CD4-positive, alpha-beta memory T cell (primary cell): ENCODE data around the gene TTYH3. TPM values are rescaled to one million over a fixed set of nuclear protein-coding genes. Genes with fewer than 3 reads are reported as not detected.

Experiments used
- CTCF ChIA-PET: fragments of 350-600 bp; sonication (Branson Sonifier 250); formaldehyde crosslinking; loops from one replicate; lab custom pipeline; 2021; ENCODE audit warnings: inconsistent platforms; ENCODE audit not compliant: partially characterized antibody; lab: Charles Lee
- POLR2A ChIA-PET: fragments of 350-600 bp; sonication (Branson Sonifier 250); formaldehyde crosslinking; loops from one replicate; lab custom pipeline; 2021; ENCODE audit not compliant: partially characterized antibody; lab: Charles Lee
- DNase-seq, 5 donors: peaks; one replicate each; pipeline versions ENCODE4 v3.0.0 to v3.0.0-alpha.2; 2020 to 2022; ENCODE audit warnings: mixed read lengths in 1 of 5
- H3K27ac ChIP-seq: one replicate; pipeline ENCODE4 v1.7.0; 2013; ENCODE audit warnings: low read depth, low read length
- H3K27me3 ChIP-seq: 2 replicates; pipeline ENCODE4 v1.7.0; 2013; ENCODE audit warnings: mild to moderate bottlenecking, low read length, moderate library complexity; ENCODE audit not compliant: insufficient read depth
- H3K36me3 ChIP-seq: 2 replicates; pipeline ENCODE4 v1.7.0; 2013; ENCODE audit warnings: mild to moderate bottlenecking, low read length, moderate library complexity; ENCODE audit not compliant: insufficient read depth
- H3K4me1 ChIP-seq: 2 replicates; pipeline ENCODE4 v1.7.0; 2013; ENCODE audit warnings: mild to moderate bottlenecking, low read length, moderate library complexity; ENCODE audit not compliant: insufficient read depth
- H3K4me3 ChIP-seq, 2 donors: one replicate each; pipeline ENCODE4 v1.7.0; 2013; ENCODE audit warnings: low read length in 2 of 2, mild to moderate bottlenecking in 1 of 2
- H3K9me3 ChIP-seq, 2 donors: one replicate each; pipeline ENCODE4 v1.7.0; 2013; ENCODE audit warnings: low read length in 2 of 2, control low read depth in 1 of 2; ENCODE audit not compliant: control insufficient read depth in 1 of 2
- H3K27ac Mint-ChIP-seq, 7 donors: one replicate each; pipeline ENCODE4 v1.8.0; 2020 to 2021; ENCODE audit warnings: mixed read lengths in 7 of 7, mild to moderate bottlenecking in 6 of 7, inconsistent platforms in 3 of 7, moderate library complexity in 3 of 7
- H3K27me3 Mint-ChIP-seq, 2 donors: one replicate each; pipeline ENCODE4 v1.8.0; 2020 to 2021; ENCODE audit warnings: mixed read lengths in 2 of 2
- H3K36me3 Mint-ChIP-seq, 2 donors: one replicate each; pipeline ENCODE4 v1.8.0; 2020 to 2021; ENCODE audit warnings: mixed read lengths in 2 of 2, inconsistent platforms in 1 of 2, mild to moderate bottlenecking in 1 of 2
- H3K4me1 Mint-ChIP-seq, 4 donors: one replicate each; pipeline ENCODE4 v1.8.0; 2020 to 2021; ENCODE audit warnings: mixed read lengths in 4 of 4, mild to moderate bottlenecking in 1 of 4
- H3K4me3 Mint-ChIP-seq, 8 donors: one replicate each; pipeline ENCODE4 v1.8.0; 2020 to 2021; ENCODE audit warnings: mixed read lengths in 8 of 8, mild to moderate bottlenecking in 7 of 8, moderate library complexity in 6 of 8, inconsistent platforms in 3 of 8
- H3K9me3 Mint-ChIP-seq, 8 donors: one replicate each; pipeline ENCODE4 v1.8.0; 2020 to 2021; ENCODE audit warnings: mixed read lengths in 8 of 8, mild to moderate bottlenecking in 5 of 8, inconsistent platforms in 3 of 8, moderate library complexity in 1 of 8
- intact Hi-C: fragments of 100-400 bp; cut with micrococcal nuclease; formaldehyde crosslinking; loops from one replicate; pipeline ENCODE4 v1.15.1; 2023
- polyA plus RNA-seq, 2 donors: library from polyadenylated mRNA; unstranded; fragments of 300-500 nt; fragmentation: Illumina TruSeq; gene quantifications; one replicate each; pipeline ENCODE4 v1.2.3, GENCODE V29; 2021
- total RNA-seq, 2 experiments: library from RNA; stranded (reverse); gene quantifications; one replicate each; pipeline ENCODE4 v1.2.3, GENCODE V29; 2021

TTYH3 gene
- total and polyA plus RNA-seq, 4 experiments from 2014 or later = 0.14 to 12.0 (median 5.8) TPM

DNA sequence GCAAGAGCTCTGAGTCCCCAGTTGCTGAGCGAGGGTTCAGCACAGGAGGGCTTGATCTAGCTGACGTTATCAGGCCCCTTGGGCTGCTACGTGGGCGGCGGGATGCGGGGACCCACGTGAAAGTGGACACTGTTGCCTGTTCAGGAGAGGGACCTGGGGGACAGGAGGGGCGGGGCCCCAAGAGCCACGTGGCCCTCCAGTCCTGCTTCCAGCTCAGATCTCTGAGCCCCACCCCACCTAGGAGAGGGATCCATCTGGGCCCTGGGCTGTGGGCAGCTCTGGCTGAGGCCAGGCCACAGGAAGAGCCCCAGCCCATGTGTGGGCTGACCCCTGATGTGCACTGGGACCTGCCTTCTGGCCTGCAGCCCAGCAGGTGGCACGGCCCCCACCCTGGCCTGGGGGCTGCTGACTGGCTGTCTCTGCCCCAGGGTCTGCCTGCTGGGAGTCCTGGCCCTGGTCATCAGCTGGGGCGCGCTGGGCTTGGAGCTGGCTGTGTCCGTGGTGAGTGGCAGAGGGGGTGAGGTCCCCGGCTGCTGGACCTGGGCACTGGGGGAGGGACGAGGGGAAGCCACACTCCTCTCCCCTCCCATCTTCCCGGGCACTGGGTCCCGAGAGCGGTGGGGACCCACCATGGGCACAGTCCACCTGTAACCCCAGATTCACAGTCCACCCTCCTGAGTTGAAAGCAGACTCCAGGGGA lies 17.5 kb downstream of the TTYH3 start:
- no peak overlapping the region for H3K27ac Mint-ChIP-seq
- Histone ChIP-seq H3K9me3 (no peaks in the 10 kb centered on the region), H3K4me3 (no peak overlapping the region), H3K27me3 (no peaks in the 10 kb centered on the region), H3K36me3 (no peaks in the 10 kb centered on the region), H3K27ac (no peak overlapping the region), H3K4me1 (peaks cover 14% of the 10 kb centered on the region)
- H3K4me1 Mint-ChIP-seq = peaks cover 8 to 14% (median 10%) of the 10 kb centered on the region in 4 donors
- peaks cover 0 to 2% of the 10 kb centered on the region in 2 donors for H3K36me3 Mint-ChIP-seq
- no peaks in the 10 kb centered on the region for H3K27me3 Mint-ChIP-seq
- no peak for DNase-seq
- ChIA-PET CTCF (interaction anchor here (1.0 to 1.5 kb wide), 2 partner anchors 21 to 37 kb away, joined by 3 read pairs; no protein-coding TSS in a partner anchor), POLR2A (no interaction called here)
- no peaks in the 10 kb centered on the region for H3K9me3 Mint-ChIP-seq
- intact Hi-C loops = no loop called here
- no peak overlapping the region for H3K4me3 Mint-ChIP-seq

- Histone ChIP-seq H3K4me1 (peaks cover 8% of the 10 kb centered on the region), H3K27ac (no peak overlapping the region), H3K36me3 (no peaks in the 10 kb centered on the region), H3K9me3 (no peaks in the 10 kb centered on the region), H3K4me3 (no peak overlapping the region), H3K27me3 (no peaks in the 10 kb centered on the region)
- DNase-seq = no peak
- intact Hi-C loops = no loop called here
- POLR2A ChIA-PET = no interaction called here
- no peaks in the 10 kb centered on the region for H3K27me3 Mint-ChIP-seq
- CTCF ChIA-PET = no interaction called here
- no peak overlapping the region for H3K4me3 Mint-ChIP-seq
- peaks cover 0 to under 1% of the 10 kb centered on the region in 2 donors for H3K36me3 Mint-ChIP-seq
- H3K27ac Mint-ChIP-seq = no peak overlapping the region
- H3K9me3 Mint-ChIP-seq = no peaks in the 10 kb centered on the region
- peaks cover 6 to 8% (median 7%) of the 10 kb centered on the region in 4 donors for H3K4me1 Mint-ChIP-seq
Measured at GRCh38 chr7:2649991-2650390, 18.2 kb downstream of the TTYH3 start.

DNA sequence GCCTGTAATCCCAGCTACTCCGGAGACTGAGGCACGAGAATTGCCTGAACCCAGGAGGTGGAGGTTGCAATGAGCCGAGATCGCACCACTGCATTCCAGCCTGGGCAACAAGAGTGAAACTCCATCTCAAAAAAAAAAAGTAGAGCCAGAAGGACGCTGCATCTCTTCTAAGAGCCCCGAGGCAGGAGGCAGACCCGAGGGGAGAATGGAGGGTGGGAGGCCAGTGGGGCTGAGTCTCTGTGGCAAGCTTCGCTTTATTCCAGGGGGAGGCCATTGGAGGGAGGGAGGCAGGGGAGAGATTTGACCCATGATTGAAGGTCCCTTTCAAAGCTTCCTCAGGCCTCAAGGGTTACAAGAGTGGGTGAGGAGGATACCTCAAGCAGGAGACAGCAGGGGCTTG lies 18.7 kb downstream of the TTYH3 start:
- H3K27ac Mint-ChIP-seq = no peak overlapping the region
- H3K4me1 Mint-ChIP-seq = peaks cover 2 to 3% (median 3%) of the 10 kb centered on the region in 4 donors
- Histone ChIP-seq H3K27ac (no peak overlapping the region), H3K4me1 (peaks cover 4% of the 10 kb centered on the region), H3K27me3 (no peaks in the 10 kb centered on the region), H3K36me3 (no peaks in the 10 kb centered on the region), H3K9me3 (no peaks in the 10 kb centered on the region), H3K4me3 (no peak overlapping the region)
- no peak for DNase-seq
- intact Hi-C loops = no loop called here
- no peak overlapping the region for H3K4me3 Mint-ChIP-seq
- no peaks in the 10 kb centered on the region for H3K36me3 Mint-ChIP-seq
- no peaks in the 10 kb centered on the region for H3K27me3 Mint-ChIP-seq
- H3K9me3 Mint-ChIP-seq = no peaks in the 10 kb centered on the region
- ChIA-PET POLR2A (no interaction called here), CTCF (no interaction called here)

GRCh38 chr7:2651336-2651735 lies 19.6 kb downstream of the TTYH3 start:
- Mint-ChIP-seq H3K9me3 (no peaks in the 10 kb centered on the region), H3K4me1 (no peaks in the 10 kb centered on the region), H3K27ac (no peak overlapping the region), H3K27me3 (no peaks in the 10 kb centered on the region), H3K36me3 (no peaks in the 10 kb centered on the region), H3K4me3 (no peak overlapping the region)
- POLR2A ChIA-PET = no interaction called here
- no peak for DNase-seq
- Histone ChIP-seq H3K36me3 (no peaks in the 10 kb centered on the region), H3K9me3 (no peaks in the 10 kb centered on the region), H3K4me3 (no peak overlapping the region), H3K27me3 (no peaks in the 10 kb centered on the region), H3K27ac (no peak overlapping the region), H3K4me1 (no peaks in the 10 kb centered on the region)
- intact Hi-C loops = no loop called here
- CTCF ChIA-PET = no interaction called here

- peaks cover 0 to under 1% (median 0%) of the 10 kb centered on the region in 4 donors for H3K4me1 Mint-ChIP-seq
- CTCF ChIA-PET = no interaction called here
- H3K4me3 Mint-ChIP-seq = no peak overlapping the region
- no peaks in the 10 kb centered on the region for H3K4me1 ChIP-seq
- no peak overlapping the region for H3K27ac ChIP-seq
- no peaks in the 10 kb centered on the region for H3K9me3 Mint-ChIP-seq
- H3K36me3 ChIP-seq = no peaks in the 10 kb centered on the region
- no peaks in the 10 kb centered on the region for H3K27me3 Mint-ChIP-seq
- intact Hi-C loops = no loop called here
- no peak overlapping the region for H3K27ac Mint-ChIP-seq
- no peak overlapping the region for H3K4me3 ChIP-seq
- H3K36me3 Mint-ChIP-seq = peaks cover 0 to 2% of the 10 kb centered on the region in 2 donors
- POLR2A ChIA-PET = interaction anchor here (1.3 kb wide), 1 partner anchor 10 kb away, joined by 4 read pairs; no protein-coding TSS in a partner anchor
- H3K9me3 ChIP-seq = no peaks in the 10 kb centered on the region
- no peaks in the 10 kb centered on the region for H3K27me3 ChIP-seq
- no peak for DNase-seq
Measured at GRCh38 chr7:2651847-2652735, 20.3 kb downstream of the TTYH3 start.

DNA sequence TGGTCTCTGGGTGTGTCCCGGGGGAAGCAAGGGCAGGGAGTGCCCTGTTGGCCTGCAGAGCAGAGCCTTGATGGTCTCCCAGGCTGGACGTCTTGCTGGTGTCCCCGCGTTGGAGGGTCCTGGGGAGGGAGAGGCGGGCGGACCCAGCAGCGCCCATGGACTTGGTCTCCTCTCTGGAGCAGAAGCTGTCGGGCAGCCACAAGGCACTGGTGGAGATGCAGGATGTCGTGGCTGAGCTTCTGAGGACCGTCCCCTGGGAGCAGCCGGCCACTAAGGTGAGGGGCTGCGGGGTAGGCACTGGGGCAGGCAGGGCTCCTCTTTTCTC lies 20.9 kb downstream of the TTYH3 start:
- Histone ChIP-seq H3K4me1 (no peaks in the 10 kb centered on the region), H3K9me3 (no peaks in the 10 kb centered on the region), H3K27ac (no peak overlapping the region), H3K4me3 (no peak overlapping the region), H3K27me3 (no peaks in the 10 kb centered on the region), H3K36me3 (no peaks in the 10 kb centered on the region)
- no peak for DNase-seq
- Mint-ChIP-seq H3K9me3 (no peaks in the 10 kb centered on the region), H3K27ac (no peak overlapping the region), H3K4me3 (no peak overlapping the region), H3K27me3 (no peaks in the 10 kb centered on the region), H3K4me1 (peaks cover 0 to 3% (median 0%) of the 10 kb centered on the region in 4 donors), H3K36me3 (peaks cover 0 to 4% of the 10 kb centered on the region in 2 donors)
- intact Hi-C loops = no loop called here
- ChIA-PET CTCF (no interaction called here), POLR2A (interaction anchor here (1.3 kb wide), 1 partner anchor 11 kb away, joined by 4 read pairs; no protein-coding TSS in a partner anchor)

DNA sequence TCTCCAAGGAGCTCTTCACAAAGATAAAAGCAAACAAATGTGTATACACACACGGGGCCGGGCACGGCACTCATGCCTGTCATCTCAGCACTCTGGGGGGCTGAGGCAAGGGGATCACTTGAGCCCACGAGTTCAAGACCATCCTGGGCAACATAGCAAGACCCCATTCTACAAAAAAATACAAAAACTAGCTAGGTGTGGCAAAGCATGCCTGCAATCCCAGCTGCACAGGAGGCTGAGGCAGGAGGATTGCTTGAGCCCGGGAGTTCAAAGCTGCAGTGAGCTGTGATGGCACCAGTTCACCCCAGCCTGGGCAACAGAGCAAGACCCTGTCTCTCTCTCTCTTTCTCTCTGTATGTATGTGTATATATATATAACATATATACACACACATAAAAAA lies 22.3 kb downstream of the TTYH3 start:
- DNase-seq = no peak
- no peaks in the 10 kb centered on the region for H3K27me3 ChIP-seq
- no peaks in the 10 kb centered on the region for H3K4me1 ChIP-seq
- Mint-ChIP-seq H3K27ac (no peak overlapping the region), H3K9me3 (no peaks in the 10 kb centered on the region), H3K4me3 (no peak overlapping the region), H3K27me3 (no peaks in the 10 kb centered on the region), H3K36me3 (peaks cover 0 to 4% of the 10 kb centered on the region in 2 donors), H3K4me1 (peaks cover 0 to 3% (median 0%) of the 10 kb centered on the region in 4 donors)
- H3K36me3 ChIP-seq = no peaks in the 10 kb centered on the region
- intact Hi-C loops = no loop called here
- CTCF ChIA-PET = no interaction called here
- H3K4me3 ChIP-seq = no peak overlapping the region
- POLR2A ChIA-PET = no interaction called here
- H3K27ac ChIP-seq = no peak overlapping the region
- no peaks in the 10 kb centered on the region for H3K9me3 ChIP-seq
